Activated CD4-positive, alpha-beta T cell treated with anti-CD3 and anti-CD28 coated beads, Interleukin-2, amount 50 U/mL, for 1 hour (primary cell): Measurements from ENCODE around the gene TANGO2.

Experiments
- DNase-seq: peaks from one replicate; pipeline ENCODE4 v3.0.0-alpha.2; 2020

TANGO2 gene

DNA sequence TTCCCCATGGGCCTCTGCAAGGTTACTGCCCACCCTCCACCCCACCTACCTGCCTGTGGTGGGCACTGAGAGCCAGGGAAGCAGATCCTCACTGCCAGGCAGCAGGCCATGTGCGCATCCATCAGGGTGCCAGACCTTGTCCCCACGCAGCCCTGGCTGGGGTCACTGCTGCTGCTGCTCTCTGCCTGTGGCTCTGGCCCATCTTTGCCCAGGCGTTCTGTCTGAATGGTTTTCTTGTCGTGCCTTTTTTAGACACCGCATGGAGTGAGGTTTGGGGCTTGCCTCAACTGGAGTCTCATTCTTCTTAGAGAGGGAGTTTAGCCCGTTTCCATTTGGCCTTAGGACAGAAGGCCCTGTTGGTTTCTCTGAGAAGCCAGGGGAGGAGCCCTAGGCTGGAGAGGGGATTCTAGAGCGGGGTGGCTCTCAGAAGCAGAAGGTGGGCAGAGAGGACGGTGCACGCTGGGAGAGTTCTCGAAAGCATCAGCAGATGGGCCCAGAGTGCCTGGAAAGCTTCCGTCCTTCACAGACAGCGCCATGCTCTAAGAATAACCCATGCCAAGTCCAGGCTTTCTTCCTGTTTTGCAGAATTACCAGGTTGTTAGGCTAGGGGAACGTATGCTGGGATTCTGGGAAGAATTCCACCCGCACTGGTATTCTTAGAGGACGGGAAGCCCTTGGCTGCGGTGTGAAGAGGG, 8.1 kb downstream of the TANGO2 start:
- DNase-seq: no peak

GRCh38 chr22:20029550-20030225, 8.8 kb downstream of the TANGO2 start:
- DNase-seq: no peak

- peak; percentile 47 for DNase-seq
Measured at GRCh38 chr22:20031732-20032406, 11.0 kb downstream of the TANGO2 start.

DNA sequence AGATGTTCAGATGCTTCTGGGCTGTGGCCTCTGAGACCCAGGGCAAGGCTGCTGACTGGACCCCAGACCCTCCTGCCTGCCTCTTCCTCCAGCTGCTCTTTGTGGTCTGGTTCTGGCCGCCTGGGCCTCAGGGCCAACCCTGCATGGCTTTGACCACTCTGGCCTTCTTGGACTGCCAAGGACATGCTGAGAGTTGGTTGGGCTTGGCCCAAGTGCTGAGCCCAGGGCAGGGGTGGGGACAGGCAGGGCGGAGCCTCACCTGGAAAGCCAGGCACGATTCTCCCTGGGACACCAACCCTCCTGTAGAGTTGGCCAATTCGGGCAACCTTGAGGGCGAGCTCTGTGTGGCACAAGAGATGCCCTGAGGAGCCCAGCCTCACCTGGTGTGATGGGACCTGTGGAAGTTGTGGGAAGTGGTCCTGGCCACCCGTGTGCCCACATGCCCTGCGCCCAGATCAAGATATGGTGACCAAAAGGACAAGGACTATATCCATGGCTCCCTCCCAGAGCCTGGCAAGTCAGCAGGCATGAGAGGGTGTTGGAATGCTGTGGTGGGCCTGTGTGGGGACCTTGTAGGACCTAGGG, 11.6 kb downstream of the TANGO2 start:
- no peak for DNase-seq

GRCh38 chr22:20033045-20033706, 12.3 kb downstream of the TANGO2 start:
- DNase-seq: no peak

DNA sequence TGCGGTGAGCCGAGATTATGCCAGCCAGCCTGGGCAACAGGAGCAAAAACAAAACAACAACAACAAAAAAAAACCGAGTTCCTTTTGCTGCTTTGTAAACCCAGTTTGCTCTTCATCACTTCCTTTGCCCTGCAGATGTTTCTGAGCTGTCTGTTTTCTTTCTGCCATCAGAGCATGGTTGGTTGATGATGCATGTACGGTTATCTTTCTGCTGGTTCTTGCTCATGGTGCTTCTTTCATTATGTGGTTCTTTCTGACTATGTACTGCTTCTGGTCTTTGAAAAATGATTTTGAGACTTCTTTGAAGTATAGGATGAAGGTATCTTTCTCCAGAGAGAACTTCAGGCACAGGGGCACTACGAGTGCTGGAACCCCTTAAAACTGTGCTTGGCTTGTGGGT, 13.2 kb downstream of the TANGO2 start:
- no peak for DNase-seq

DNA sequence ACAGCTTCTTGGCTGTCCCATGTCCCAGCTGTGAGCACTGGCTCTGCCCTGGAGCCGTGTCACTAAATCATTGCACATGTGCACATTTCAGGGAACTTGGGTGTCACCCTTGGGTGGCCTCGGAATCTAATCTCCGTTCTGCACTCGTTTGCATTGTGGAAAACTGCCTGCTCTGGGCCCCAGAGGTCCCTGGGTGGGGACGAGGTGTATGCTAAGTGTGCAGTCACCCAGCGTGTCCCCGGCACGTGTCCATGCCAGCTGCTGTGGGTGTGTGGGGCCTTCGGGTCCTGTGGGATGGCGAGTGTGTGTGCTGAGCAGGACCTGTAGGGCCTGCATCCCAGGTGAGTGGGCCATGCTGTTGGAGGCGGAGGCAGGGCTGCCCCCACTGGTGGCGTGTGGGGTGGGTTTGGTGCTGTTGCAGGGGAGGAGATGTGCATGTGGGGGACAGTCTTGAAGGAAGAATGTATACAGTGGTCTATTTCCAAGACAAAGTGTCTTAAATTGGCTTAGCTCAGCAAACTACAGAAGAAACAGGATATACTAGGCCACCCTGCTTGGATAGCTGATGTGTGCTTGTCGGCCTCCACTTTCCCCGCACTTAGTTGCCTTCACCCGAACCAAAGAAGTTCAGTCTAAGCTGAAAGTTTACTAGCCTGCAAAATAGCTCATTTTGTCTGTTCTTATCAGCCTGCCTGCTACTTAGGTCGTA, 14.6 kb downstream of the TANGO2 start:
- DNase-seq: no peak

- DNase-seq: no peak
Measured at GRCh38 chr22:20036084-20036482, 15.2 kb downstream of the TANGO2 start.

GRCh38 chr22:20036535-20037392, 15.9 kb downstream of the TANGO2 start:
- DNase-seq: no peak

GRCh38 chr22:20037419-20037818, 16.5 kb downstream of the TANGO2 start:
- DNase-seq: no peak

DNA sequence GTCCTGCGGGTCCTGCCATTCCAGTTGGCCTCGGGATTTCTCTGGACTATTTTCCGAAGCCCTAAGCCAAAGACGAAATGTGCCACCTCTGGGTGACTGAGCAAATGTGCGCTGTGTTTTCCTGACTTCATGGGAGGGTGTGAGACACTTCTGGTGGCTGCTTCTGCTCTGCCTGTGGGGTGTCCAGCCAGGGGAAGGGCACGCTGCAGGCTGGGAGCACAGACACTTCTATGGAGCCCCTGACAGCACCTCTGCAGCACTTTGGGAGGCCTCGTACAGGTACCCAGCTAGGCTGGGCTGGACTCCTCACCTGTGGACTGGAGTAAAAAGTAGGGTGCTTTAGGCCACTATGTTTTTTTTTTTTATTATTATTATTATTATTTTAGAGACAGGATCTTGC, 17.7 kb downstream of the TANGO2 start:
- no peak for DNase-seq

DNA sequence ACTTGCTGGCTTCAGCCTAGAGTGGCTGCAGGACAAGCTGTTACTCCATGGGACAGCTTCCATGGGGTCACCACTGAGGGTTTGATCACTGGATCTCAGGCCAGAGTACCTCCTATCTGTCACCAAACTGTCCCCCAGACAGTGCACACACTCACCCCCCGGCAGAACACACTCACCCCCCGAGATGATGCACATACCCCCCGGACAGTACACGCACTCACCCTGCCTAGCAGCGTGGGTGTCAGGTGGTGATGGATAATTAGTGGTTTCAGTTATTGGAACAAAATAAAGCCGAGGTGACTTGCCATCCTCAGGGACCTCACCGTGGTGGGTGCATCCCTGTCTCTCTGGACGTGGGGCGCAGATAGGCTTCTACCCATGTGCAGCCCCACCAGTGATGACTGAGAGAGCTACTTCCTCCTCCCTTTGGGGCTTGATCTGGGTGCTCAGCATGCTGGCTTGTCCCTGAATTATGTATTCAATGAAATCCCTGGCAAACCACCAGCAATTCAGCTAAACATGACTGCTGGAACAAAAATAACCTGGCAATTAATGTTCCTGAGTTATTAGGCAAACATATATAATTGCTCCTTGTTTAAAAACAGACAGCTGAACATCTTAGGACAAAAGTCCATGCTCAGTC, 18.9 kb downstream of the TANGO2 start:
- no peak for DNase-seq

GRCh38 chr22:20040327-20041200, 19.7 kb downstream of the TANGO2 start:
- no peak for DNase-seq

DNA sequence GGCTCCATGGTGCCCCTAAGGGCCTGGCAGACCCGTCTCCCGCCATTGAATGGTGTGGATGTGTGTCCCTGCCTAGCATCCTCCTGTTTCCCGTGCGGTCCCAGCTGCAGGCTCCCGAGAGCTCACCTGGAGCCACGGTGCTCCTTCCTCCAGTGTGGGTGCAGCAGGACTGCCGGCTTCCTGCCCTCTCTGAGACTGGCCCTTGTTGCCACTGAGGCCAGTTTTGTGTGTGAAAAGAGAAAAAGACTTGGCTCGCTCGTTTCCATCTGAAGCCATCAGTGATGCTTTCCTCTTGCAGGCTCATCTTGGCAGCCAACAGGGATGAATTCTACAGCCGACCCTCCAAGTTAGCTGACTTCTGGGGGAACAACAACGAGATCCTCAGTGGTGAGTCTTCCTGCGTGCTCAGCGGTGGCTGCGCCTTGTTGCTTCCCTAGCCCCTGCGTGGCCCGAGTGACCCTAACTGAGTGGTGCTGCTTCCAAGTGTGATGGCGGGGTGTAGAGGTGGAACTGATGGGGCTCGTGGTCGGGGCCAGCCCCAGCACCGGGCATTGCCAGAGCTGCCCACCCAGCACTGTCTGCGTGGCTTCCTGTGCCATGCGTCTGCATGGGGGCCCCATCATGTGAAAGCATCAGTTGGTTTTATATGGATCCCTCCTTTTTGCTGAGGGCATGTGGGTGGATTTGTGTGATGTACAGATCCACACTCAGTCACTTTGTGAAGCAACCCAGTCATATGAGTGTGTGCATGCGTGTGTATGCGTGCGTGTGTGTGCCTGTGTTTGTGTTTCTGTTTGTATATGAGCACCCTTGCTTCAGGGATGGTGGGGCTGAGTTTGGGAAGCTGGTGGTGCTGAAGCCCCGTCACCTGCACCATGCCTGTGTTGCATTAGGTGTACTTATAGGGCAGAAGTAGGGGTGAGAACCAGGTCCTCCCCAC, 22.4 kb downstream of the TANGO2 start:
- DNase-seq: no peak

- no peak for DNase-seq
Measured at GRCh38 chr22:20043997-20044342, 23.1 kb downstream of the TANGO2 start.

- no peak for DNase-seq
Measured at GRCh38 chr22:20044495-20045151, 23.7 kb downstream of the TANGO2 start.

DNA sequence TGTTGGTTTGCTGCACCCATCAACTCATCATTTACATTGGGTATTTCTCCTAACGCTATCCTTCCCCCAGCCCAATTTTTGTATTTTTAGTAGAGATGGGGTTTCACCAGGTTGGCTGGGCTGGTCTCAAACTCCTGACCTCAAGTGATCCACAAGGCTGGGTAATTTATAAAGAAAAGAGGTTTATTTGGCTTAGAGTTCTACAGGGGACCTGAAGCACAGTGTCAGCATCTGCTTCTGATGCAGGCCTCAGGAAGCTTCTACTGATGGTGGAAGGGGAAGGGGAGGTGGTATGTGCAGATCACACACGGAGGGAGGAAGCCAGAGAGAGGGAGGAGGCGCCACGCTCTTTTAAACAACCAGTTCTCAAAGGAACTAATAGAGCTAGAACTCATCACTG, 25.8 kb downstream of the TANGO2 start:
- no peak for DNase-seq

DNA sequence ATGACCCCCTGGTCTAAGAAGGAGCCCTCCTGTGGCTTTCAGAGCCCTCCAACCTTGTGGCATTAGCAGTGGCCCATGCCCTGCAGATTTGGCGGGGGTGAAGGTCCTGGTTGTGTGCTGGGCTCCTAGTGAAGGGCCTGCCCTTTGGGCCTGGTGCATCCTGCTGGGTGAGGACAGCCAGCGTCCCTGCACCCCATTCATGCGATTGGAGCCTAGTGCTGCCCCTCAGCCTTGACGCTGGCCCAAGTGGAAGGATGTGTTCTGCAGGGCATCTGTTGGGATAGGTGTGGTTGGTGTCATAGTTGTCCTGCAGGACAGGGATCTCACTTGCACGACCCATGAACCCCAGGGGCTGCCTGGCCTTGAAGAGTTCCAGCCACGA, 31.0 kb downstream of the TANGO2 start:
- no peak for DNase-seq
